GM20431 (cell line): ENCODE results near the gene GALNT14.

Experiments used
- in situ Hi-C: fragments of 300-500 bp; cut with MseI, MboI; formaldehyde crosslinking; loops from one replicate; pipeline ENCODE4 v1.15.0; 2020; ENCODE audit warnings: low sequenced_read_pairs; ENCODE audit not compliant: unreplicated experiment

Gene GALNT14

GRCh38 chr2:31097962-31098613, 40.2 kb downstream of the GALNT14 start:
- in situ Hi-C loops = no loop called here

DNA sequence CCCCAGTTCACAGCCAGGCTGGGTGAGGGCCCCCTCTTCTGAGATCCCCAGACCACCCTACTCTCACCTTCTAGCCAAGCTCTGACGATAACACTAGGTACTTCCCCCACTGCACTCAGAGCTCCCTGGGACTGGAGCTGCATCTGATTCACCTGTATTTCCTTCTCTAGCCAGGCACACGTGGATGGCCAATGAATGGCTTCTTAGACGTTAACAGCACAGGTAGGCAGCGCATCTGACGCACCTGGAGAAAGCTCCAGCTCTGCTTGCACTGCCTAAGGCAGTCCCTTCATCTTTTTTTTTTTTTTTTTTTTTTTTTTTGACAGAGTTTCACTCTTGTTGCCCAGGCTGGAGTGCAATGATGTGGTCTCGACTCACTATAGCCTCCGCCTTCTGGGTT, 48.1 kb downstream of the GALNT14 start:
- in situ Hi-C loops = no loop called here

- in situ Hi-C loops = no loop called here
These were observed 48.6 kb downstream of the GALNT14 start for GRCh38 chr2:31089645-31090044.

GRCh38 chr2:31088504-31089195, 49.6 kb downstream of the GALNT14 start:
- in situ Hi-C loops = no loop called here

GRCh38 chr2:31087491-31087890, 50.7 kb downstream of the GALNT14 start:
- in situ Hi-C loops = no loop called here

GRCh38 chr2:31086590-31086989, 51.6 kb downstream of the GALNT14 start:
- in situ Hi-C loops = no loop called here

DNA sequence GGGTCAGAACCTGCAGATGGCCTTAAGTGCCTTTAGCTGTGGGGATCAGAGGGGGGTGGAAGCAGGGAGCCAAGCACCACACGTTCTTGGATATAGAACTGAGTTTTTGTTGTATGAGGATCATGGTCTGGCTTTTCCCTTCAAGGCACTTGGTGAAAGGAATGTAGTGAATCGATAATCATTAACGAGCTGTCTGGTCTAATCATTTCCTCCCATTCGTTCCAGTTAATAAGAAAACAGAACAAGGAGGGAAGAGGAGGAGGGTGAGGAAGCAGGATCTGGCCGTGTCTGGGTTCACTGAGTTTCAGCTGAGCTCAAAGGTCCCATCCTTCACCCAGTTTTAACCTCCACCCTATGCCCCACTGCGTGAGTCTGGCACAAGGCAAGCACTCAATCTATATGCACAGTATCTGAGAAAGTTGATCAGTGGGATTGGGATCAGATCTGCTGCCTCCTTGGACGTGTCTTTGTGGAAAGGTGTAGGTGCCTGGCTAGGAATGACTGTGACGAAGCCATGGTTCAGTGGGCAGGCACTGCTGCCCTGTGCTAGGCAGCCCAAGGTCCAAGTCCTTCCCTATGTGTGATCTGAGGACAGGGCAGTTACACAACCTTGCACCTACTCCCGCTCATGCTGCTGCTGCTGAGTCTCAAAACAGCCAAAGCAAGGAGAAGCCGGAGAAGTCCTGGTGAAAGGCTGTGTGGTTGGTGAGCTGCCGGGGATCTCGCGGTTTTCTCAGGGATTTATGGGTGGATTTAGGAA, 54.8 kb downstream of the GALNT14 start:
- in situ Hi-C loops = no loop called here

DNA sequence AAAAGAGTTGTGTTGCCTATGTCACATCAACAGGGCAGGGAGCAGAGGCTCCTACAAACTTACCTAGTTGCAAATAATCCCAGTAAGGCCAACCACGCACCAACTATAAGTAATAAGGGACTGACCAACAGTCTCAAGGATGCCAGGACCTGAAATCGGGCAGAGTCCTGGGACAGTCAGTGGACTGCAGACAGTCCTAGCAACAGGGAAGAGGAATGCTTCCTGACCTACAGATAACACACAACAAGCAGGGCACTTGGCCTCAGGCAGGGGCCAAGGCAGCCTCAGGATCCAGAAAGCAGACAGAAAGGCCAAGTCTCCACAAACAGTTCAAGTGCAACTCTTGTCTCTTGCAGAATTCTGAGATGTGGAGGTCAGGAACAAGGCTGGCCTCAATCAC, 56.2 kb downstream of the GALNT14 start:
- in situ Hi-C loops = no loop called here

DNA sequence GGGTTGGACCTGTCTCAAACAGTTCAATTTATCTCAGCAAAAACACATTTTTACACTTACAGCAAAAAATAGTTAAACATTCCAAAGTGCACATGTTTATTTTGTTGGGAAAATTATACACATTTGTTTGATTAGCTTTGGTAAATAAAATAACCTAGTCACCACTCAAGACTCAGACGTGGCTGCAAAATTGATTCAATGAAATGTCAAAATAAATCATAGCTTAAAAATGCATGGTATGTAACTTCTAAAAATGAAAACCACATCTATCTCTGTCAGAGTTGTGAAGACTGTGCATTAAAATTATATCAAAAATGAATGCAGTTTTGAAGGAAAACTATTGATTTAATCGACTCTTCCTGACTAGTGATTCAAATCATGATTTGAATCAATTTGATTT, 56.7 kb downstream of the GALNT14 start:
- in situ Hi-C loops = no loop called here

DNA sequence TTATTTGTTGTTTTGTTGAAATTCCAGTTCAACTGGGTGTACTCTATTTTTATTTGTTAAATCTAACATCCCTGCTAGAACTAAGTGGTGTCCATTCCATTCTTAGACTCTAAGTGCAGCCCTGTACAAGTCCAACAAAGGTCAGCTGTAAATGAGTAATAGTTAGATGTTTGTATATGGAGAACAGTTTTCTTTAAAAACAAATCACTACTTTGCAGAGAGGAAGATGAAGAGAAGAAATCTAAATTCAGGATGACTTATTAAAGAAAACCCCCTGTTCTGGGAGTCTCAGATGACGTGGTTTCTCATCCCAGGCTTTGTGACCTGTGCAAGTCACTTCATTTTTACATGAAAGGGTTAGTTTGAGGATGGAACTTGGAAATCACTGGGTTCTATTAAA, 57.9 kb downstream of the GALNT14 start:
- in situ Hi-C loops = no loop called here

DNA sequence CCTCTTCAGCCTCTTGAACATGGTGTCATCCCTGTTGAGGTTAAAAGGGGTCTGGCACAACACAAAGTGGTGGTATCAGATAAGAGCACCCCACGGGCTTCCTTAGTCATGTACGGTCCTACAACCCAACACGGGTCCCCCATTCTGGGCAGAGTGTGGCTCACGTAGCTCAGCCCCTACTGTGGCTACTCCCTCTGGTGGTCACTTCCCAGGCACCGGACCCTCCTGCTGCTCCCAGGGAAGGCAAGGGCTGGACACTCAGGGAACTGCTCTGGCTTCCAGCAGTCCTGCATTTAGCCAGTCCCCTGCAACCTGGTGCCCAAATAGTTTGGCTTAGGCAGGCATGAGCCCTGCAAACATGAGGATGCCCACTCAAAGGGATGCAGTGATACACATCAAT, 58.6 kb downstream of the GALNT14 start:
- in situ Hi-C loops = no loop called here

DNA sequence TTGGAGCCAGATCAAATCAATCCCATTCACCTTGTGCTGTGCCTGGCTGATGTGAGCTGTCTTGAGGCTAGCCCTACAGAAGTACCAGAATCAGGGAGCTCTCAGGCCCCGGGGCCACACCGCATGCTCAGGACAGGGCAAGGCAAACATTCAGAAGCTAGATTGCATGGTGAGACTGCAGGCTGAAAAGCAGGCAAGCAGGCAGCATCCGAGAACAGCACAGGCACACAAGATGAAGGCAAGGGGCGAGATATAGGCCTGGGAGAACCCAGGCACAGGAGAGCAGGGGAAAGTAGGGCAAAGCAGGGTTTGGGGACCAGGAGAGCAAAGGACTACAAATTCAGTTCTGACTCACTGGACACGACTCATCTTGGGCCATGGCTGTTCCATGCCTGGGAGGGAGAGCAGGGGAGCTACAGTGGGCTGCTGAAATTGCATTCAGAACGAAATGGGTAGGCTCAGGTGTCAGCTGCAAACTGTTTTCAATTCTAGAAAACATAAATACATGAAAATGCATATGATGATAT, 59.6 kb downstream of the GALNT14 start:
- in situ Hi-C loops = no loop called here

GRCh38 chr2:31078011-31078410, 60.2 kb downstream of the GALNT14 start:
- in situ Hi-C loops = no loop called here

- in situ Hi-C loops = no loop called here
These were observed 62.2 kb downstream of the GALNT14 start for GRCh38 chr2:31075941-31076590.

DNA sequence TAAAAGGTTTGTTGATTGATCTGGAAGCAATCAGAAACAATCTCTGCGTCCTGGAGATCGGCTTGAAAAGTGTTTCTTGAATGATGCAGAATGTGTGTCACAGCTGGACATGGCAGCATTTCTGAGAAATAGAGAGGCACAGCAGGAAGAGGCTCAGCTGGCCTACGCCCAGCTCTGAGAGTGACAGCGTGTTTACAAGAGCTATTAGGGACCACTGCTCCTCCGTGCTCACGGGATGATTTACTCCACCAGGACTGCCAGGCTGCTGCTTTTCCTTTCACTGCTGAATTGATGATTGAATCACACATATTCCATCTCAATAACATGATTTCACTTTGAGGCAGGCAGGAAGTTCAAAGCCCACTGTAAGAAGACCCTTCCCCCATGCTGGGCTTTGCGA, 62.8 kb downstream of the GALNT14 start:
- in situ Hi-C loops = no loop called here

DNA sequence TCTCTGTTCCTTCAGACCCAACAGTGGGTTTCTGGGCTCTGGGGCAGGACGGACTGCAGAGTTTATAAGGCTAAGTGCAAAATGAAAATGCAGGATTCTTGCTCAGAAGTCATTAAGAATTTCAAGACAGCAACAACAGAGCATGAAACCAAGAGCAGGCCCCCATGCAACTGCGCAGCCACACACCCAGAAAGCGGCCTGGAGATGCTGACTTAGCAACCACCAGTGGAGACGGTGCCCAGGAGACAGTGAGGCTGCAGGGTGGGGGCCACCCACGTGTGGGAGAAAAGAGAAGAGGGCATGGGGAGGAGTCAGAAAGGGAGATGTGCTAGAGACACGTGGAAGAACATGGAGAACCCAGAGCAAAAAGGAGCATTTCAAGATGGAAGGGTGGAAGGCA, 66.5 kb downstream of the GALNT14 start:
- in situ Hi-C loops = no loop called here

DNA sequence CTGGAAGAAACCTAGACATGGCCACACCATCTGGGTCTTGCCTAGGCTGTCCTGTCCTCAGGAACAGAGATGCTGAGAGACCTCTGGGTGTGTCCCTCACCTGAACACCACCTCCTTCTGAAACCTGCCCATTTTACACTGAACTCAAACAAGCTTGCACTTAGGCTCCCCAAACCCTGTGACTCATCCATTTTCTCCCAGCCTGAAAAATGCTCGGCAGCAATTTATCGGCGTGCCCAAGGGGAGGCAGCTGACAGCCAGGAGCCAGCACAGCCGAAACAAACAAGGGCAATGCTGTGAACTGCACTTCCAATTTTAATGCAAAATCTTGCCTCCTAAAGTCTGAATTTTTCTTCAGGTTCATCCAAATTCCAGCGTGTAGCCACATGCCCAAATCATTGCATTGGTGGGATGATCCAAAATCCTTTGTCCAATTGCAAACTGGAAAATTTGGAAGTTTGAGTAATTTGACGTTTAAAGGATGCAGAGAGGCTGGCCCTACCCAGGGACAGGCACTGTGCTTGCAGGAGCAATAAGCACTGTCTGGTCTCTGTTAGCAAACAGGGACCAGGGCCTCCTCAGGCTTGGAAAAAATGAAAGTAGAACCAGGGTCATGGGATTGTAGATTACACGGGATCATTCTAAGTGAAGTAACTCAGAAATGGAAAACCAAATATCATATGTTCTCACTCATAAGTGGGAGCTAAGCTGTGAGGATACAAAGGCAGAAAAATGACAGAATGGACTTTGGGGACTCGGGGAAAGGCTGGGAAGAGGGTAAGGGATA, 67.7 kb downstream of the GALNT14 start:
- in situ Hi-C loops = no loop called here

GRCh38 chr2:31069643-31070325, 68.5 kb downstream of the GALNT14 start:
- in situ Hi-C loops = no loop called here

DNA sequence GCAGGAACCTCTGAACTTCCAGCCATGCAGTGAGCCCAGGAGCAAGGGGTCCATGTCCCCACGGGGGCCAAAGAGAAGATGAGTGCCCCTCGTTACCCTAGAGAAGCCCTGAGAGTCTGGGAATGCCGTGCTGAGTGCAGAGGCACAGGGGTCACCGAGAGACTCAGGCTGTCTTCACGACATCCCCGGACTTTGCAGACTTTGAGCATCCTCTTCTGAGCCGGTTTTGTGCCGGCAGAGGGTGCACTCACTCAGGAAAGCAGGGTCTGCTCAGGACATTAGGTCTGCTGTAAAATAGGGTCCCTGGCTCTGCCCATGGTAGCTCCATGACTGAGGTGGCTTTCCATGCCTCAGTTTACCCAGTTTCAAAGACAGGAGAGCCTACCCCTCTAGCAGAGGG, 71.0 kb downstream of the GALNT14 start:
- in situ Hi-C loops = no loop called here
